IMR-90 (cell line): Measurements from ENCODE around the gene ASPHD2. TPM values are rescaled to one million over a fixed set of nuclear protein-coding genes. Genes with fewer than 3 reads are reported as not detected.

Source experiments
- ATAC-seq: fragments of 200-7000 bp; cut with Tn5 transposase; 2 replicates; pipeline ENCODE4 v1.9.1; 2020; ENCODE audit warnings: low read depth, mild to moderate bottlenecking, moderate library complexity
- BruUV-seq: library from RNA; stranded (reverse); fragments of 400-500 nt; replicated peaks from 2 replicates; lab custom pipeline; 2021; lab: Mats Ljungman, UMichigan
- CTCF ChIA-PET: fragments of 300-600 bp; formaldehyde crosslinking; extraction: SDS; loops from one replicate; lab custom pipeline; 2021; ENCODE audit warnings: antibody characterized with exemption; lab: Yijun Ruan, JAX
- POLR2A ChIA-PET: fragments of 300-600 bp; sonication (Branson Sonifier 250); formaldehyde crosslinking; loops from one replicate; lab custom pipeline; 2022; ENCODE audit warnings: antibody characterized with exemption; ENCODE audit not compliant: unreplicated experiment; lab: Charles Lee
- DNase-seq: peaks from one replicate; pipeline ENCODE4 v3.0.0; 2013
- H2AFZ ChIP-seq: replicated peaks from 2 replicates; pipeline ENCODE3; 2013; ENCODE audit warnings: low read length, mild to moderate bottlenecking; ENCODE audit not compliant: poor library complexity
- H2AK5ac ChIP-seq: 2 replicates; pipeline ENCODE4 v1.6.1; 2013; ENCODE audit warnings: low read depth, low read length, inconsistent platforms
- H2AK9ac ChIP-seq: replicated peaks from 2 replicates; pipeline ENCODE3; 2013; ENCODE audit warnings: mild to moderate bottlenecking, low read depth, low read length, moderate library complexity; ENCODE audit not compliant: poor library complexity
- H2BK120ac ChIP-seq: 2 replicates; pipeline ENCODE4 v1.6.1; 2013; ENCODE audit warnings: low read depth, low read length, inconsistent platforms
- H2BK15ac ChIP-seq: 3 replicates; pipeline ENCODE4 v1.6.1; 2013; ENCODE audit warnings: low read depth, low read length, inconsistent platforms
- H2BK20ac ChIP-seq: 2 replicates; pipeline ENCODE4 v1.6.1; 2013; ENCODE audit warnings: low read depth, mild to moderate bottlenecking, inconsistent platforms, low read length, moderate library complexity
- H2BK5ac ChIP-seq: 2 replicates; pipeline ENCODE4 v1.6.1; 2013; ENCODE audit warnings: mild to moderate bottlenecking, low read depth, low read length, inconsistent platforms; ENCODE audit not compliant: poor library complexity, severe bottlenecking
- H3K14ac ChIP-seq: replicated peaks from 2 replicates; pipeline ENCODE4 v1.6.1; 2013; ENCODE audit warnings: low read depth, low read length, inconsistent platforms
- H3K18ac ChIP-seq: 2 replicates; pipeline ENCODE4 v1.6.1; 2013; ENCODE audit warnings: low read depth, low read length, control low read depth
- H3K23ac ChIP-seq: 2 replicates; pipeline ENCODE4 v1.6.1; 2013; ENCODE audit warnings: low read depth, low read length, inconsistent platforms
- H3K27ac ChIP-seq: 2 replicates; pipeline ENCODE4 v1.5.1; 2013; ENCODE audit warnings: mild to moderate bottlenecking, control low read depth, low read length; ENCODE audit not compliant: insufficient read depth
- H3K27me3 ChIP-seq: 2 replicates; pipeline ENCODE4 v1.6.1; 2013; ENCODE audit warnings: low read length; ENCODE audit not compliant: control insufficient read depth, insufficient read depth
- H3K36me3 ChIP-seq: 2 replicates; pipeline ENCODE4 v1.6.1; 2013; ENCODE audit warnings: low read length, mixed read lengths; ENCODE audit not compliant: control insufficient read depth, insufficient read depth
- H3K4ac ChIP-seq: 2 replicates; pipeline ENCODE4 v1.6.1; 2013; ENCODE audit warnings: low read depth, low read length, inconsistent platforms
- H3K4me1 ChIP-seq: 2 replicates; pipeline ENCODE4 v1.6.1; 2013; ENCODE audit warnings: low read length, mixed read lengths; ENCODE audit not compliant: control insufficient read depth, insufficient read depth
- H3K4me2 ChIP-seq: 2 replicates; pipeline ENCODE4 v1.6.1; 2013; ENCODE audit warnings: low read depth, mild to moderate bottlenecking, control low read depth, low read length, moderate library complexity
- H3K4me3 ChIP-seq: 2 replicates; pipeline ENCODE4 v1.5.1; 2013; ENCODE audit warnings: low read depth, mild to moderate bottlenecking, control low read depth, low read length, moderate library complexity; ENCODE audit not compliant: insufficient read depth
- H3K56ac ChIP-seq: 2 replicates; pipeline ENCODE4 v1.6.1; 2013; ENCODE audit warnings: low read length, inconsistent platforms; ENCODE audit not compliant: insufficient read depth; ENCODE audit errors: extremely low read depth
- H3K79me1 ChIP-seq, 2 experiments: 2 replicates each; pipeline ENCODE4 v1.6.1; 2013; ENCODE audit warnings: low read length in 2 of 2, inconsistent platforms in 1 of 2, low read depth in 1 of 2
- H3K9ac ChIP-seq: 2 replicates; pipeline ENCODE4 v1.6.1; 2013; ENCODE audit warnings: low read depth, low read length, control low read depth
- H3K9me1 ChIP-seq: 2 replicates; pipeline ENCODE4 v1.6.1; 2013; ENCODE audit warnings: low read length, inconsistent platforms; ENCODE audit not compliant: insufficient read depth
- H3K9me3 ChIP-seq: 2 replicates; pipeline ENCODE4 v1.6.1; 2013; ENCODE audit warnings: low read length; ENCODE audit not compliant: control insufficient read depth, insufficient read depth
- H4K20me1 ChIP-seq: 2 replicates; pipeline ENCODE4 v1.6.1; 2013; ENCODE audit warnings: low read length, inconsistent platforms; ENCODE audit not compliant: insufficient read depth
- H4K5ac ChIP-seq: 2 replicates; pipeline ENCODE4 v1.6.1; 2013; ENCODE audit warnings: mild to moderate bottlenecking, low read depth, low read length, control low read depth
- H4K8ac ChIP-seq, 2 experiments: 2 replicates each; pipeline ENCODE4 v1.6.1; 2013; ENCODE audit warnings: low read depth in 2 of 2, low read length in 2 of 2, control low read depth in 1 of 2, inconsistent platforms in 1 of 2
- H4K91ac ChIP-seq: 2 replicates; pipeline ENCODE4 v1.6.1; 2013; ENCODE audit warnings: low read depth, low read length, inconsistent platforms; ENCODE audit not compliant: insufficient read depth
- CHD1 ChIP-seq: IDR thresholded peaks from 2 replicates; pipeline ENCODE4 v1.6.1; 2012; ENCODE audit warnings: low read depth, low read length, improper control_type of control experiment
- MAZ ChIP-seq: IDR thresholded peaks from 2 replicates; pipeline ENCODE4 v1.6.1; 2012; ENCODE audit warnings: low read depth, mild to moderate bottlenecking, low read length, improper control_type of control experiment, moderate library complexity, borderline replicate concordance
- NFE2L2 ChIP-seq: fragments of 150-350 bp; IDR thresholded peaks from 2 replicates; pipeline ENCODE4 v1.6.1; 2016; ENCODE audit warnings: low read depth, mild to moderate bottlenecking, low read length
- WGBS, 2 experiments: methylation state at CpG; one replicate each; pipeline versions ENCODE4 v1.1.5 to v1.1.7; 2013; ENCODE audit warnings: missing lambda C conversion rate in 2 of 2; ENCODE audit not compliant: insufficient read length in 1 of 2; ENCODE audit errors: extremely low coverage in 2 of 2; 5-methylcytosine and 5-hydroxymethylcytosine counted together
- dilution Hi-C: fragments of 300-500 bp; cut with HindIII; formaldehyde crosslinking; loops from one replicate; pipeline ENCODE4 v1.14.3; 2018; ENCODE audit warnings: low sequenced_read_pairs; ENCODE audit not compliant: unreplicated experiment
- in situ Hi-C: fragments of 300-500 bp; cut with MboI; formaldehyde crosslinking; loops from 3 replicates; pipeline ENCODE4 v1.14.3; 2019; ENCODE audit warnings: low sequenced_read_pairs, inconsistent platforms, mixed read lengths
- intact Hi-C: fragments of 100-400 bp; cut with micrococcal nuclease; formaldehyde crosslinking; loops from 2 replicates; pipeline ENCODE4 v1.10.0; 2022
- polyA plus RNA-seq, 3 experiments: library from polyadenylated mRNA; depleted of rRNA; stranded (reverse); fragments of >200 nt; gene quantifications; 2 replicates each; pipeline ENCODE4 v1.2.3, GENCODE V29; 2012; ENCODE audit warnings: low replicate concordance in 1 of 3
- total RNA-seq: library from RNA; depleted of rRNA; stranded (reverse); fragments of >200 nt; gene quantifications from 2 replicates; pipeline ENCODE4 v1.2.3, GENCODE V29; 2012
- TF ChIP-seq, protein P1 (sequence below): fragments of 150-350 bp; IDR thresholded peaks from 2 replicates; pipeline ENCODE4 v1.6.1; 2016; ENCODE audit warnings: low read depth, mild to moderate bottlenecking, low read length, moderate library complexity, borderline replicate concordance

ASPHD2 gene
- total and polyA plus RNA-seq, 2 of the 4 experiments (the other 2 are of a cell fraction), result 1.3 to 1.4 TPM

DNA sequence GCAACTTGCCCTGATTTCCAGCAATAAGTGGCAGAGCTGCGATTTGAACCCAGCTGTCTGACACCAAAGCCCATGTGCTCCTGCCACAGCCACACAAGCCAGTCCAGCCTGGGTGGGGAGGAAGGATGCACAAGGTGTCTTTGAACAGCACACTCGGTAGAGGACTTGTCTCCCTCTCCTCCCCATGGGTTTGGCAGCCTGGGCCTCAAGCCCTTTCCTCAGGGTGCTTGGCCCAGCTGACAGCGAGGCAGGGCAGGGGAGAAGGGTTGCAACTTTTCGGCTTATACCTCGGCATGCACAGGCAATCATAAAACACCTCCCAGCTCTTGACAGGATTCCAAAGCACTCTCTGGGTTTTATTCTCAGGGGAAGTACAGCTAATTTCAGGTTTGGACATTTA is 19.3 kb downstream of the ASPHD2 start:
- intact Hi-C loops, result no loop called here
- dilution Hi-C loops, result no loop called here
- no peak overlapping the region for H3K23ac ChIP-seq
- H2AK9ac ChIP-seq, result no peak overlapping the region
- H3K4ac ChIP-seq, result no peak overlapping the region
- no peaks in the 10 kb centered on the region; the same call in 1 of the 2 replicates for H3K4me1 ChIP-seq
- POLR2A ChIA-PET, result no interaction called here
- no peak overlapping the region for H4K8ac ChIP-seq
- H4K91ac ChIP-seq, result no peak overlapping the region
- H3K4me2 ChIP-seq, result no peak overlapping the region
- peaks cover 17% of the 10 kb centered on the region for H3K36me3 ChIP-seq
- H2BK5ac ChIP-seq, result no peak overlapping the region
- H2BK120ac ChIP-seq, result no peak overlapping the region
- TF ChIP-seq, protein P1, sequence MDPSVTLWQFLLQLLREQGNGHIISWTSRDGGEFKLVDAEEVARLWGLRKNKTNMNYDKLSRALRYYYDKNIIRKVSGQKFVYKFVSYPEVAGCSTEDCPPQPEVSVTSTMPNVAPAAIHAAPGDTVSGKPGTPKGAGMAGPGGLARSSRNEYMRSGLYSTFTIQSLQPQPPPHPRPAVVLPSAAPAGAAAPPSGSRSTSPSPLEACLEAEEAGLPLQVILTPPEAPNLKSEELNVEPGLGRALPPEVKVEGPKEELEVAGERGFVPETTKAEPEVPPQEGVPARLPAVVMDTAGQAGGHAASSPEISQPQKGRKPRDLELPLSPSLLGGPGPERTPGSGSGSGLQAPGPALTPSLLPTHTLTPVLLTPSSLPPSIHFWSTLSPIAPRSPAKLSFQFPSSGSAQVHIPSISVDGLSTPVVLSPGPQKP, result no peak
- TF ChIP-seq CHD1, result no peak
- no peak for TF ChIP-seq NFE2L2
- no peak for TF ChIP-seq MAZ
- ATAC-seq (no peak), DNase-seq (no peak)
- H2AK5ac ChIP-seq, result no peak overlapping the region
- no peaks in the 10 kb centered on the region for H3K79me1 ChIP-seq
- no peaks in the 10 kb centered on the region for H3K27me3 ChIP-seq
- H2AFZ ChIP-seq, result no peak overlapping the region
- no peaks in the 10 kb centered on the region for H4K20me1 ChIP-seq
- H3K18ac ChIP-seq, result no peak overlapping the region
- WGBS, 2 experiments, result no CpG with 5 or more reads among the region's 5 CpGs
- no TSS peak for BruUV-seq
- no peaks in the 10 kb centered on the region for H3K9me3 ChIP-seq
- no peak overlapping the region for H4K5ac ChIP-seq
- H3K9ac ChIP-seq, result no peak overlapping the region
- no peak overlapping the region for H3K4me3 ChIP-seq
- no peak overlapping the region for H3K14ac ChIP-seq
- H3K9me1 ChIP-seq, result no peaks in the 10 kb centered on the region
- no peak overlapping the region for H2BK20ac ChIP-seq
- CTCF ChIA-PET, result interaction anchor here (0.8 kb wide), 1 partner anchor 9 kb away, joined by 3 read pairs; no protein-coding TSS in a partner anchor
- no peak overlapping the region for H3K56ac ChIP-seq
- in situ Hi-C loops, result no loop called here
- no peak overlapping the region for H3K27ac ChIP-seq
- no peak overlapping the region for H2BK15ac ChIP-seq
